Mesenteric fat pad (tissue), 1 donor: ENCODE measurements around the gene OR1D2. TPM values are rescaled to one million over a fixed set of nuclear protein-coding genes. Genes with fewer than 3 reads are reported as not detected.
"Not testable (repeated sequence)": the region's sequence is repeated elsewhere in the genome, so short reads cannot be mapped to it uniquely, and the experiment has no call there.

Experiments
- DNase-seq: peaks from one replicate; pipeline ENCODE4 v3.0.0-alpha.2; 2020; ENCODE audit warnings: low spot score
- long read RNA-seq: library from polyadenylated mRNA; unstranded; transcript quantifications from one replicate; pipeline ENCODE4 v2.0.0, GENCODE V29; 2020
- total RNA-seq: library from RNA; stranded (reverse); fragmentation: NEBNext Ultra II Directional; extraction: Animal tissue kit (Norgen Biotek cat#: 25700); gene quantifications from one replicate; pipeline ENCODE4 v1.2.1, GENCODE V29; 2021
- donor health status: DM: yes; HTN: yes; CAD: no.

Gene OR1D2, protein sequence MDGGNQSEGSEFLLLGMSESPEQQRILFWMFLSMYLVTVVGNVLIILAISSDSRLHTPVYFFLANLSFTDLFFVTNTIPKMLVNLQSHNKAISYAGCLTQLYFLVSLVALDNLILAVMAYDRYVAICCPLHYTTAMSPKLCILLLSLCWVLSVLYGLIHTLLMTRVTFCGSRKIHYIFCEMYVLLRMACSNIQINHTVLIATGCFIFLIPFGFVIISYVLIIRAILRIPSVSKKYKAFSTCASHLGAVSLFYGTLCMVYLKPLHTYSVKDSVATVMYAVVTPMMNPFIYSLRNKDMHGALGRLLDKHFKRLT
- total RNA-seq = not detected
- long read RNA-seq = 0 reads

DNA sequence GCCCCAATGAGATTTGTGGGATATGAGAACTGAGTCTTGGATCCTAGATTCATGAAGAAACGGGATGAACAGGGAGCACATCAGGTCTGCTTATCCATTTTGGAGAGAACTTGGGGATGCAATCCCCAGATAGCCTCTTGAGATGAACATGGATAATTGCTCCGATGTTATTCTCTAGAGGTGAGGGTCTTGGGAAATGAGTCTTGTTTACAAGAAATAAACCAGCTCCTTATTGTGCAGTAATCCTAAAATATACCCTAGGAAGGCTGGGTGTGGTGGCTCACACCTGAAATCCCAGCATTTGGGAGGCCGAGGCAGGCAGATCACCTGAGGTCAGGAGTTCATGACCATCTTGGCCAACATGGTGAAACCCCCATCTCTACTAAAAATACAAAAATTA is at the start of gene OR1D2:
Gene OR1D2 (minus strand): TSS at position 101 of the 400 bp plus-strand sequence. CDS start 11,426 bp downstream, outside the sequence.
- no peak for DNase-seq

DNA sequence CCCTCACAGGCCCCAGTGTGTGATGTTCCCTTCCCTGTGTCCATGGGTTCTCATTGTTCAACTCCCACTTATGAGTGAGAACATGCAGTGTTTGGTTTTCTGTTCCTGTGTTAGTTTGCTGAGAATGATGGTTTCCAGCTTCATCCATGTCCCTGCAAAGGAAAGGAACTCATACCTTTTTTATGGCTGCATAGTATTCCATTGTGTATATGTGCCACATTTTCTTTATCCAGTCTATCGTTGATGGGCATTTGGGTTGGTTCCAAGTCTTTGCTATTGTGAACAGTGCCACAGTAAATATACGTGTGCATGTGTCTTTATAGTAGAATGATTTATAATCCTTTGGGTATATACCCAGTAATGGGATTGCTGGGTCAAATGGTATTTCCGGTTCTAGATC is 33.3 kb upstream of the OR1D2 start:
- not testable (repeated sequence) for DNase-seq

DNA sequence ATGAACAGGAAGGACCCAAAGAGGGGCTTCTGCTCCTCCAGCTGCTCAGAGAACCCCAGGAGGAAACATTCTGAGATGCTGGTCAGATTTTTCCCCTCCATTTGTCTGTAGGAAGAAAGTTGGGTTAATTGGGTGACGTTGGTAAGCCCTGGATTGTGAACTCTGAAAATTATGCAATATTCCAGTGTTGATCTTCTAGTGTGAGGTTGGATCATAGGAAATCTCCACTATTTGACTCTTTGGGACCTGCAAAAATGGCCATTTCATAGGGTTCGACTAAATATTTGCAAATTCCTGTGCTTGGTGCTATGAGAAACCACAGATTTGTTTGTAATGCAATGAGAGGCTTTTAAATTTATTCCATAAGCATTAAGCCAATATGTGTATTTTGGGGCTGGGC is 23.2 kb upstream of the OR1D2 start, which contains the start of gene OR1G1:
Gene OR1G1 (minus strand): TSS at position 101 of the 400 bp plus-strand sequence. CDS start 0 bp downstream, at position 101.
- DNase-seq = no peak

DNA sequence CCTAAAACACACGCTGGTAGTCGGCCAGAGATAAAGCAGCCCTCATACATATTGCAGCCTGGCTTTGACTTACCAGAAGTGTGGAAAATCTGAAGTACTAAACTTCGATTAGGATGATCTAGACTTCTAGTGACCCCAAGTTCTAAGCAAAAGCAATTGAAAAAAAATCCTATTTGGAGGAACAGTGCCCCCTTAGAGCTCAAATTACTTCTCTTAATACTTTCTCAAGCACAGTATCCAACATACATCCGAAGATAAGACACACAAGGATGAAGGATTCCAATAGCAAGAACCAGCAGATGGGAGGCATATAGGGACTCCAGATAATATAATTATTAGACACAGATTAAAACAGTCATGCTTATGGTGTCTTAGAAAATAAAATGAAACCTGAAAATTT is 30.4 kb downstream of the OR1D2 start:
- not testable (repeated sequence) for DNase-seq

DNA sequence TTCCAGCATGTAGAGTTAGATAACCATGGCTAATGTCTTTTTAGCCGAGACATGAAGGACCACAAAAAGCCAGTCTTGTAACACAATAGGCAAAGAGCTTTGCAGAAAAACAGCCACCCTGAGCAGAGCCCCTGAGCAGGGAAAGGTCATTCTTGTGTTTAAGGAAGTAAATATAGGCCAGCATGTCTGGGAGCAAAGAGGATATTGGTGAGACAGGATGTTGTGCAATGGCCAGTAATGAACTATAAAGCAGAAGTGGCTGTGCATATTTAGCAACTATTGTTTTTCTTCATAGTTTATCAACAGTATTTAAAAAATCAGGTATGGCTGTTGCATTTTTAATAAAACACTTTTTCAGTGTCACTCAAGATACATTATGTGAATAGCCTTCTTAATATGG is 39.0 kb downstream of the OR1D2 start:
- DNase-seq = not testable (repeated sequence)

DNA sequence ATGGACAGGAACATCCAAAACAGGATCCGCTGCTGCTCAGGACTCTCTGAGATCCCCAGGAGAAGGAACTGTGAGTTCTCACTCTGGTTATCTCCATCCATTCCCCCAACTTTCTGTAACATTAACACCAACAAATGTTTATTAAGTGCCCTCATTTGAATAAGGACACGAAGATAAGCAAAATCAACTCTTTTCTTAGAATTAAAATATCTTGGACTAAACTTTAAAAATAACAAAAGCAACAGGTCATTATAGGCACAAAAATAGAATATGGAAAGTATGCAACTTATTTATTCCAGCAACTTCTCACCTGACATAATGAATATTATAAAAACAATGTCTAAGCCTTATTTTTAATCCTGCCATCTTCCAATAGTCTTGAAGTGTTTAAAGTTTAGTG is 40.7 kb downstream of the OR1D2 start, which contains the start of gene OR1D5:
Gene OR1D5 (minus strand): TSS at position 101 of the 400 bp plus-strand sequence. CDS start 0 bp downstream, at position 101.
- DNase-seq = not testable (repeated sequence)

DNA sequence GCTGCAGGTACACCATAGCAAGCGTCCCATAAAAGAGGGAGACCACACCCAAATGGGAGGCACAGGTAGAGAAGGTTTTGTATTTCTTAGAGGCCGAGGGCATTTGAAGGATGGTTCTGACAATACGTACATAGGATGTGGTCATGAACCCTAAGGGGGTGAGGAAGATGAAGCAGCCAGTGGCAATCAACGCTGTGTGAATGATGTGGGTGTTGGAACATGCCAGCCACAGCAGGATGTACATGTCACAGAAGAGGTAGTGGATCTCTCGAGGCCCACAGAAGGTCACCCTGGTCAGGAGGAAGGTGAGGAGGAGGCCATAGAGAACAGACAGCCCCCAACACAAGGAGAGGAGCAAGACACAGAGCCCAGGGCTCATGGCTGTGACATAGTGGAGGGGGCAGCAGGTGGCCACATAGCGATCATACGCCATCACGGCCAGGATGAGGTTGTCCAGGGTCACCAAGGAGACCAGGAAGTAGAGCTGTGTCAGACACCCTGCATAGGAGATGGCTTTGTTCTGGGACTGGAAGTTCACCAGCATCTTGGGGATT is 41.3 kb downstream of the OR1D2 start:
- not testable (repeated sequence) for DNase-seq

DNA sequence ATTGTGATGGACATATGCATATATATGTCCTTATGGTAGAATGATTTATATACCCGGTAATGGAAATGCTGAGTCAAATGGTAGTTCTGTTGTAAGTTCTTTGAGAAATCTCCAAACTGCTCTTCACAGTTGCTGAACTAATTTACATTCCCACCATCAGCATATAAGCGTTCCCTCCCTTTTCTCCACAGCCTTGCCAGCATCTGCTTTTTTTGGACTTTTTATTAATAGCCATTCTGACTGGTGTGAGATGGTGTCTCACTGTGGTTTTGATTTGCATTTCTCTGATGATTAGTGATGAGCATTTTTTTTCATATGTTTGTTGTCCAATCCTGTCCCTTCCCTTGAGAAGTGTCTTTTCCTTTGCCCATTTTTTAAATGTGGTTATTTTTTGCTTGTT is 49.4 kb downstream of the OR1D2 start:
- not testable (repeated sequence) for DNase-seq

DNA sequence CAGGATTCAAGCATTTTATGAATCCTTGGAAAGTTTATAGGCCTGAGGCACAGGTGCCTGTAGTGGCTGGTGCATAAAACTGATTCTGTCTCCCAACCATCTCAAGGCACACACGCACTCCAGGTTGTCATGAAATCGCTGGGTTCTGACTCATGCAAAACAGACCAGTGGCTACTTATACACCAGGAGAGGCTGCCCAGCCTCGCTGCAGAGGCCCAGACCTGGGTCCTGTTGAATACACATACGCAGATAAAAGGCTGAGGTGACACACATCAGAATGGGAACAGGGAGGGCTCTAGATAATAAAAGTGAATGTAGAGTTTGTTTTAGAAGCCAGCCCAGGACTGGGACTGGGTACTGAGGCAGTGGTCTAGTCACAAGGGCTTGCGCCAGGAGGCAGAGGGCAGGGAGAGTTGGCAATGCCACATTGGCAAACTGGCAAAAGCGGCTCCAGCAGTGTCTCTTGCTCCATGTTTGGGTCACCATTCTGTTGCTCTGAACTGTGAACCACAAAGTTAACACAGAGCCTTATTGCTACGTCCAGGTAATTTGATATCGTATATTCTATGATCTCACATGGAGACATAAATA is 54.4 kb downstream of the OR1D2 start:
- no peak for DNase-seq

DNA sequence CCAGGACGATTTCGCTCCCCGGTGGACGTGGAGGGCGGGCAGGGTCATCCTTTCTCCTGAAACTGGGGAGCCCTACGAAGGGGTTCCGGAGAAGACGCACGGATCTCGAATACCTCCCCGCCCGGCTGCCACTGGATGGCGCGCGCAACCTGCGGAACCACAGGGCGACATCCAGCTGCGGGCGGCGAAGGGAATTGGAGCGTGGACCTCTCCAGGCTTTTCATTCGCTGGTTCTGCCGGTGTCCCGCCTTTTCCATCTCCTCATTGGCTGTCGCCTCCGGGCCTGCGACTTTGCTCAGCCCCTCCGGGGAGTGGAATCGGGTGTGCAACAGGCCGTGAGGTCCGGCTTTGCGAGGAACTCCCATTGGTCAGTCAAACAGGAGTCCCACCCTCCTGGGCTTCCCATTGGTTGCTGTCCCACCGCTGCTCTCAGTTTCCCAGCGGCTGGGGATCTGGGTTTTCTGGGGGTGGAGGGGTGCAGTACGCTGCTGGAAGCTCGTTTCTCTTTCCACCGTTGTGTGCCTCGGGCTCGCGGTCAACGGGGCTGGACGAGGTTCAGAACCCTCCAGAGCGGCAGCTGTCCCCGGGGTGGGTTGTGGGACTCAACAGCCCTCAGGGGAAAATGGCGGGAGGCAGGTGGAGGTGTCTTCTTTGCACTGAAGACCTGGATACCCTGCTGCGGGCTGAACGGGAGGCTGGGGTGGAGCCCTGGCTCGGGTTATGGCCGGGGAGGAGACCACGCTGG is 55.3 kb downstream of the OR1D2 start:
- peak; percentile 96 for DNase-seq

DNA sequence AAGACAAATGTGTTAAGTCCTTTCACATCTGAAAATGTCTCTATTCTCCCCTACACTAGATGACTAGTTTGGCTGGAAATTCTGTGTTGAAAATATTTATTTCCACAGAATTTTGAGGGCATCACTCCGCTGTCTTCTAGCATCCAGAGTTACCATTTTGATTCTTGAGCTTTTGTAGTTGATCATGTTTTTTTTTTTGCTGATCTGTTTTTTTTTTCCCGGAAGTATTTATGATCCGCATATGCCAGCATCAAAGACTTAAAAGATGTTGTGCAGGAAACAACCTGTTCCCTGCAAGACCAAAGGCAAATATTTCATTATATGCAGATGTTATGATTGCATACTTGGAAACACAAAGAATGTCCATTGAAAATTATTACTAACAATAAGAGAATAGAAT is 57.5 kb downstream of the OR1D2 start:
- no peak for DNase-seq

DNA sequence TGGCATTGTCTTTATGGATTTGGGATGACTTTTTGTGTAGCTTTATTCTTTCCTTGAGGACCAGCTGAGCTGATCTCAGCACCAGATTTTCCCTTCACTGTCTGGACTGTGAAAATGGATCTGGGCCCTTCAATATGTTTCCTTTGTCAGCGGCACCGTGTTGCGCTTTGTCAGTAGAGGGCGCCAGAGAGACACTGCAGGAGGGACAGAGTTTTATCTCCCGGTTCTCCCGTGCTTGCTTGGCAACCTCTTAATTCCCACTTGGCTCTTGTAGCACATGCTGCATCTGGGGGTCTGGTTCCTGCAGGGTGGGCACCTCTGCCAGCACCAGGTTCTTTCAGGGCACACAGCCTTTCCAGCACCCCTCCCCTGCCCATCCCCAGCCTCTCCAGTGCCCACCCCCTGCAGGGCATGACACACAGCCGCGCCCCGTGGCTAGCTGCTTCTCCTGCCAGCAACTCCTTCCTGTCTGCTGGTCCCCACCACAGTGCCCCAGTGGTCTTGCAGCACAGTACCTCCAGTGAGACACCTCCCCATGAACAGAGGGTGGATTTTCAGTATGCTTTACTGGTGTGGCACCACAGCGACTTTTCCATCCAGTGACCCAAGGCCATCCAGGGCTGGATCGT is 60.4 kb downstream of the OR1D2 start:
- DNase-seq = no peak

DNA sequence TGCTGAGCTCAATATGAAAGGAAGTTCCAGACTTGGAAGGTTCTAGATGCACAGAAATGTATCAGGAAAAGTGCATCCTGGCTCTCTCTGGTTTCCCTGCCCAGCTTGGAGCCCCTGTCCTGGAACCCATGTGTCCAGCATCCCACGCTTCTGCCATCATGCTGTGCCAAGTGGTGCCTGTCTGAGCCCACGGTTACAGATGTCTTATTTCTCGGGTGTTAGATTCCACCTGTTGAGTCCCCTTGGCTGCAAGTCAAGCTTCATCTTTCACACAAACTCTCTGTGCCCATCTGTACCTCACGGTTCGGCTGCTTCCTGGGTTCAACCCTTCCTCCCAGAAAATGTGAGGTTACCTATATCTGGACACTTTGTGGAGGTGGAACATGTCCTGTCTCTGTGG is 63.3 kb downstream of the OR1D2 start:
- no peak for DNase-seq

DNA sequence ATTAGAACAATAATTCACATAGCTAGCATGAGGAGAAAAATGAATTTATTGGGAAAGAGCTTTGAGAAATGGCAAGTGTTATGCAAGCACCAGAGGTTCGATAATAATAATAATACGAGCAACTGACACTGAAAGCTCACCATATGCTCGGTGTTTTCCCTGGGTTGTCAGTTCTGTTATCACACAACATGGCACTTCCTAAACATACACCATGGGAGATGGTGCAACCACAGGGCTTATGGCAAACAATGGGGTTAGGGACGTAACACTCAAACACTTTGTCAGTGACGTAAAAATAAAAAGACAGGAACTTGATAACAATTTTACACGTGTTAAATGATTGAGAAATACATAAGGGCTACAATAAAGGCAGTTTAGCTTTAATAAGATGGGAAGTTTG is 64.5 kb downstream of the OR1D2 start:
- no peak for DNase-seq

DNA sequence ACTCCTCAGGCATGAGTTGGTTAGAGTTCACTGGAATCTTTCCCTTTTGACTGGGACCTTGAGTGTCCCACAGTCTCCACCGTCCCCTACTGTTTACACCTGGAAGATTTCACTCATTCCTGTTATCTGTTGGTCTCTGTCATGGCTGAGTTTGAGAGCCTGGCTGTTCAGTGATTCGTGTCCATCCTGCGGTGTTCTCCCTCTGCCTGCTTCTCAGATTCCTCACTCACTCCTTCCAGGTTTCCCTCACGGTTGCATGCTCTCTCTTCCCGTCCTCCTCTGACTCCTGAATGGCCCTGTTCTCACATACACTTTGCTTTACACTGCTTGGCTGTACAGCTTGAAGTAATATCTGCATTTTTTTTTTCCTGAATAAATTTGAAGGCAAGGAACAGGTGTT is 65.3 kb downstream of the OR1D2 start:
- no peak for DNase-seq

Other genes with a start within 250 kb of the OR1D2 start
- gene OR1D5, start 40.8 kb downstream of the OR1D2 start, total RNA-seq = not detected
- gene OR1G1, start 23.1 kb upstream of the OR1D2 start, total RNA-seq = not detected
- gene OR1A2, start 93.1 kb upstream of the OR1D2 start, total RNA-seq = not detected
- not detected for gene OR1A1, start 103.2 kb upstream of the OR1D2 start, total RNA-seq
- not detected for gene OR3A1, start 193.9 kb upstream of the OR1D2 start, total RNA-seq